ENCODE measurements around the gene CDC20B. TPM values are rescaled to one million over a fixed set of nuclear protein-coding genes. Genes with fewer than 3 reads are reported as not detected.

CDC20B gene
- total and polyA plus RNA-seq, 2 of the 8 experiments (the other 6 are each of a cell fraction or from before 2014, with no cell fraction given) = 0.06 TPM; not detected in 1

- TF ChIP-seq NRF1 (IDR thresholded peaks at IDR 0.05; ENCODE audit: low read depth, low read length) (no peak), JUND (IDR thresholded peaks at IDR 0.05; ENCODE audit: low read length) (no peak)
Observed at GRCh38 chr5:55110217-55110616, 62.8 kb downstream of the CDC20B start (continued).

Data from H1 (cell line).